GM21786 (cell line): ENCODE results near the gene KIF16B.
"Not testable (repeated sequence)": the region's sequence is repeated elsewhere in the genome, so short reads cannot be mapped to it uniquely, and the experiment has no call there.

ENCODE experiments used
- ATAC-seq: cut with Tn5 transposase; IDR thresholded peaks from one replicate; pipeline ENCODE4 v1.9.1; 2021; ENCODE audit not compliant: unreplicated experiment

The KIF16B gene

GRCh38 chr20:16439540-16439939, 133.7 kb downstream of the KIF16B start:
- not testable (repeated sequence) for ATAC-seq

- no peak for ATAC-seq
Observed at GRCh38 chr20:16438100-16438499, 135.1 kb downstream of the KIF16B start.

GRCh38 chr20:16437387-16437996, 135.8 kb downstream of the KIF16B start:
- ATAC-seq = no peak

- no peak for ATAC-seq
Observed at GRCh38 chr20:16434062-16434664, 139.1 kb downstream of the KIF16B start.

- ATAC-seq = no peak
Observed at GRCh38 chr20:16433293-16433580, 140.0 kb downstream of the KIF16B start.

GRCh38 chr20:16432466-16433292, 140.6 kb downstream of the KIF16B start:
- no peak for ATAC-seq

GRCh38 chr20:16428112-16428511, 145.1 kb downstream of the KIF16B start:
- ATAC-seq = no peak

GRCh38 chr20:16427571-16427970, 145.7 kb downstream of the KIF16B start:
- no peak for ATAC-seq

GRCh38 chr20:16424780-16425179, 148.5 kb downstream of the KIF16B start:
- ATAC-seq = no peak

GRCh38 chr20:16423311-16424212, 149.7 kb downstream of the KIF16B start:
- no peak for ATAC-seq

GRCh38 chr20:16419138-16419715, 154.0 kb downstream of the KIF16B start:
- ATAC-seq = no peak

- no peak for ATAC-seq
Observed at GRCh38 chr20:16418616-16419015, 154.6 kb downstream of the KIF16B start.

GRCh38 chr20:16417001-16417400, 156.2 kb downstream of the KIF16B start:
- no peak for ATAC-seq

GRCh38 chr20:16415071-16416053, 157.9 kb downstream of the KIF16B start:
- ATAC-seq = no peak

GRCh38 chr20:16412906-16413305, 160.3 kb downstream of the KIF16B start:
- ATAC-seq = no peak

GRCh38 chr20:16411361-16411760, 161.9 kb downstream of the KIF16B start:
- ATAC-seq = no peak

- ATAC-seq = no peak
Observed at GRCh38 chr20:16410626-16411025, 162.6 kb downstream of the KIF16B start.

- ATAC-seq = no peak
Observed at GRCh38 chr20:16408981-16409380, 164.3 kb downstream of the KIF16B start.

- ATAC-seq = no peak
Observed at GRCh38 chr20:16407251-16408067, 165.8 kb downstream of the KIF16B start.
